Measurements from ENCODE around the gene FBXW4. TPM values are rescaled to one million over a fixed set of nuclear protein-coding genes. Genes with fewer than 3 reads are reported as not detected.

Gene FBXW4
- polyA plus RNA-seq, 1 of the 3 experiments (the other 2 are of a cell fraction), result 27.6 TPM

GRCh38 chr10:101725296-101726114, 30.5 kb upstream of the FBXW4 start:
- Histone ChIP-seq H4K20me1 (ENCODE audit: insufficient read depth) (no peaks in the 10 kb centered on the region), H3K79me2 (ENCODE audit: insufficient read depth) (no peaks in the 10 kb centered on the region), H3K4me2 (no peak overlapping the region), H3K27me3 (ENCODE audit: insufficient read depth) (peaks cover 9% of the 10 kb centered on the region; the same call in 1 of the 2 replicates), H2AFZ (ENCODE audit: low read depth) (no peak overlapping the region), H3K9me2 (no peaks in the 10 kb centered on the region), H3K36me3 (replicated peaks in 1 of 2; ENCODE audit: control insufficient read depth in 1 of 2, insufficient read depth in 2 of 2, low read length in 1 of 2) (no peaks in the 10 kb centered on the region), H3F3A (replicated peaks; ENCODE audit: insufficient read depth) (no peaks in the 10 kb centered on the region), H3K4me3 (ENCODE audit: low read depth in 2 of 2, low read length in 1 of 2) (no peak overlapping the region), H3K9ac (no peak overlapping the region), H3K4me1 (ENCODE audit: control insufficient read depth in 1 of 2, insufficient read depth in 2 of 2, low read depth in 1 of 2, low read length in 1 of 2) (no peaks in the 10 kb centered on the region), H3K9me3 (no peaks in the 10 kb centered on the region), H3K27ac (ENCODE audit: low read depth in 2 of 2, low read length in 1 of 2) (no peak overlapping the region)
- POLR2A ChIA-PET, result no interaction called here
- CTCF ChIA-PET, result interaction anchor here (1.5 kb wide), 1 partner anchor 123 kb away, joined by 7 read pairs; no protein-coding TSS in a partner anchor
- 66% methylated on average over 8 of the region's 8 CpGs for WGBS (ENCODE audit: low lambda C conversion rate)
- DNase-seq, result no peak
- TF ChIP-seq REST (IDR thresholded peaks at IDR 0.05; ENCODE audit: low read depth, low read length) (no peak), SMC3 (IDR thresholded peaks at IDR 0.05; ENCODE audit: low read depth, low read length) (no peak), RAD21 (IDR thresholded peaks at IDR 0.05; ENCODE audit: low read length) (no peak)

- Histone ChIP-seq H3K79me2 (ENCODE audit: insufficient read depth) (no peaks in the 10 kb centered on the region), H3K9me3 (no peaks in the 10 kb centered on the region), H3K9ac (no peak overlapping the region), H3K36me3 (replicated peaks in 1 of 2; ENCODE audit: control insufficient read depth in 1 of 2, insufficient read depth in 2 of 2, low read length in 1 of 2) (no peaks in the 10 kb centered on the region), H4K20me1 (ENCODE audit: insufficient read depth) (no peaks in the 10 kb centered on the region), H2AFZ (ENCODE audit: low read depth) (no peak overlapping the region), H3F3A (replicated peaks; ENCODE audit: insufficient read depth) (no peaks in the 10 kb centered on the region), H3K4me3 (ENCODE audit: low read depth in 2 of 2, low read length in 1 of 2) (no peak overlapping the region), H3K4me1 (ENCODE audit: control insufficient read depth in 1 of 2, insufficient read depth in 2 of 2, low read depth in 1 of 2, low read length in 1 of 2) (no peaks in the 10 kb centered on the region), H3K4me2 (no peak overlapping the region), H3K27me3 (ENCODE audit: insufficient read depth) (peaks cover 9% of the 10 kb centered on the region; the same call in 1 of the 2 replicates), H3K9me2 (no peaks in the 10 kb centered on the region), H3K27ac (ENCODE audit: low read depth in 2 of 2, low read length in 1 of 2) (no peak overlapping the region)
- no peak for TF ChIP-seq FOXM1 (IDR thresholded peaks at IDR 0.05; ENCODE audit: low read depth)
- DNase-seq, result no peak
- ChIA-PET POLR2A (no interaction called here), CTCF (interaction anchor here (1.5 kb wide), 1 partner anchor 122 kb away, joined by 7 read pairs; no protein-coding TSS in a partner anchor)
- 94% methylated on average over 2 of the region's 2 CpGs for WGBS (ENCODE audit: low lambda C conversion rate)
These were observed 29.5 kb upstream of the FBXW4 start for GRCh38 chr10:101724446-101724845.

- Histone ChIP-seq H3K9ac (no peak overlapping the region), H3K36me3 (replicated peaks in 1 of 2; ENCODE audit: control insufficient read depth in 1 of 2, insufficient read depth in 2 of 2, low read length in 1 of 2) (no peaks in the 10 kb centered on the region), H4K20me1 (ENCODE audit: insufficient read depth) (no peaks in the 10 kb centered on the region), H3F3A (replicated peaks; ENCODE audit: insufficient read depth) (no peaks in the 10 kb centered on the region), H3K4me2 (no peak overlapping the region), H3K9me2 (no peaks in the 10 kb centered on the region), H3K27ac (ENCODE audit: low read depth in 2 of 2, low read length in 1 of 2) (no peak overlapping the region), H3K79me2 (ENCODE audit: insufficient read depth) (no peaks in the 10 kb centered on the region), H3K27me3 (ENCODE audit: insufficient read depth) (peaks cover 9% of the 10 kb centered on the region; the same call in 1 of the 2 replicates), H3K4me3 (ENCODE audit: low read depth in 2 of 2, low read length in 1 of 2) (no peak overlapping the region), H2AFZ (ENCODE audit: low read depth) (no peak overlapping the region), H3K9me3 (no peaks in the 10 kb centered on the region), H3K4me1 (ENCODE audit: control insufficient read depth in 1 of 2, insufficient read depth in 2 of 2, low read depth in 1 of 2, low read length in 1 of 2) (no peaks in the 10 kb centered on the region)
- DNase-seq, result no peak
- POLR2A ChIA-PET, result no interaction called here
- 69% methylated on average over 3 of the region's 3 CpGs for WGBS (ENCODE audit: low lambda C conversion rate)
- CTCF ChIA-PET, result interaction anchor here (1.0 kb wide), 1 partner anchor 29 kb away, joined by 3 read pairs; no protein-coding TSS in a partner anchor
- TF ChIP-seq GATA2 (CRISPR knock-in tag; IDR thresholded peaks at IDR 0.05) (no peak), NFIC (IDR thresholded peaks at IDR 0.05; ENCODE audit: borderline replicate concordance) (no peak), RCOR1 (IDR thresholded peaks at IDR 0.05; ENCODE audit: low read length) (no peak), TCF12 (IDR thresholded peaks at IDR 0.05) (no peak), RFX5 (IDR thresholded peaks at IDR 0.05; ENCODE audit: low read length) (no peak), CTCF (IDR thresholded peaks at IDR 0.05) (no peak), FOXM1 (IDR thresholded peaks at IDR 0.05; ENCODE audit: low read depth) (no peak), SMC3 (IDR thresholded peaks at IDR 0.05; ENCODE audit: low read depth, low read length) (no peak), USF1 (IDR thresholded peaks at IDR 0.05; ENCODE audit: borderline replicate concordance, low read depth) (no peak), TEAD4 (IDR thresholded peaks at IDR 0.05; ENCODE audit: borderline replicate concordance, insufficient read depth) (no peak), EZH2phosphoT487 (IDR thresholded peaks at IDR 0.05; ENCODE audit: borderline replicate concordance, low read depth) (no peak)
These were observed 28.2 kb upstream of the FBXW4 start for GRCh38 chr10:101723176-101723575.
